Stomach (tissue), 9 donors: ENCODE results near the gene OCLN. TPM values are rescaled to one million over a fixed set of nuclear protein-coding genes. Genes with fewer than 3 reads are reported as not detected.
A peak's percentile ranks its signal among the peaks of the same experiment; 100 is the strongest.

Experiments
- DNase-seq, 2 donors: peaks; one replicate each; pipeline versions ENCODE4 v3.0.0 to v3.0.0-alpha.2; 2013 to 2019
- H3K27ac ChIP-seq, 5 donors: fragments of 200-600 bp in 4 of 5; sonication (generic) in 4 of 5; one replicate each; pipeline ENCODE4 v1.5.1; 2013 to 2019; ENCODE audit warnings: mild to moderate bottlenecking in 1 of 5, moderate library complexity in 1 of 5
- H3K27me3 ChIP-seq, 3 donors: fragments of 200-600 bp; sonication (generic); one replicate each; pipeline ENCODE4 v1.5.1; 2017 to 2019; ENCODE audit warnings: mixed run types in 1 of 3
- H3K36me3 ChIP-seq, 4 donors: fragments of 200-600 bp; sonication (generic); 1 replicate in 3 of 4; 2 replicates in 1 of 4; pipeline ENCODE4 v1.5.1; 2016 to 2019
- H3K4me1 ChIP-seq, 4 donors: fragments of 200-600 bp; sonication (generic); one replicate each; pipeline ENCODE4 v1.5.1; 2016 to 2019
- H3K4me3 ChIP-seq, 4 donors: fragments of 200-600 bp; sonication (generic) in 3 of 4; one replicate each; pipeline ENCODE4 v1.5.1; 2016 to 2019; ENCODE audit warnings: mild to moderate bottlenecking in 1 of 4
- H3K9me3 ChIP-seq, 4 donors: fragments of 200-600 bp; sonication (generic); one replicate each; pipeline ENCODE4 v1.5.1; 2016 to 2019
- CTCF ChIP-seq, 7 experiments: fragments of 450-650 bp in 4 of 7; fragments of 200-600 bp in 3 of 7; sonication (generic) in 3 of 7; IDR thresholded peaks; one replicate each; pipeline ENCODE4 v1.5.1; 2016 to 2019; ENCODE audit warnings: antibody characterized with exemption in 7 of 7, control low read depth in 2 of 7, mild to moderate bottlenecking in 1 of 7
- EP300 ChIP-seq: sonication (generic); formaldehyde crosslinking; IDR thresholded peaks from one replicate; pipeline ENCODE4 v1.6.1; 2017; ENCODE audit warnings: antibody characterized with exemption
- POLR2A ChIP-seq, 4 donors: fragments of 450-650 bp; IDR thresholded peaks; one replicate each; pipeline ENCODE4 v1.6.1; 2016; ENCODE audit warnings: antibody characterized with exemption in 4 of 4, control low read depth in 2 of 4, mild to moderate bottlenecking in 1 of 4, moderate library complexity in 1 of 4
- POLR2AphosphoS5 ChIP-seq, 3 donors: sonication (generic); formaldehyde crosslinking; IDR thresholded peaks; one replicate each; pipeline ENCODE4 v1.6.1; 2016; ENCODE audit warnings: antibody characterized with exemption in 3 of 3
- WGBS, 5 donors: extraction: QIAGEN DNeasy Blood & Tissue Kit in 3 of 5; methylation state at CpG; one replicate each; pipeline versions ENCODE4 v1.1.5 to v1.1.7; 2013 to 2018; 5-methylcytosine and 5-hydroxymethylcytosine counted together
- intact Hi-C: fragments of 100-400 bp; cut with DNase I; formaldehyde crosslinking; loops from one replicate; pipeline ENCODE4 v1.15.1; 2023; ENCODE audit warnings: low total_unique reads
- polyA plus RNA-seq, 3 donors: library from polyadenylated mRNA; stranded (reverse); fragments of 200-250 nt; gene quantifications; one replicate each; pipeline ENCODE4 v1.2.3, GENCODE V29; 2013
- total RNA-seq, 5 donors: library from RNA; depleted of rRNA; stranded (reverse); fragments of >200 nt; gene quantifications; one replicate each; pipeline versions ENCODE4 v1.1.0 to v1.2.3, GENCODE V29; 2014 to 2016
- donor health status: healthy with polysubstance abuse.
- donor health status: Bipolar disorder and iron deficiency.
- donor health status: healthy.

Gene OCLN
- total and polyA plus RNA-seq, 8 donors, result 4.4 to 81.9 (median 25.0) TPM

GRCh38 chr5:69502767-69503488 lies 10.3 kb downstream of the OCLN start:
- intact Hi-C loops, result no loop called here
- WGBS, 5 donors, result 46 to 61% (median 53%) methylated on average over 7 of the region's 7 CpGs
- TF ChIP-seq POLR2A (IDR thresholded peaks at IDR 0.05), result no peak
- TF ChIP-seq CTCF (IDR thresholded peaks at IDR 0.05), result no peak
- no peak for TF ChIP-seq EP300
- no peak for TF ChIP-seq POLR2AphosphoS5 (IDR thresholded peaks at IDR 0.05)
- peaks cover 0 to 23% (median 0%) of the 10 kb centered on the region in 3 donors for H3K27me3 ChIP-seq
- H3K4me3 ChIP-seq, result no peak overlapping the region
- no peak for DNase-seq
- peak overlapping the region; percentile 61 to 74 (median 68) for H3K27ac ChIP-seq
- H3K9me3 ChIP-seq, result no peaks in the 10 kb centered on the region
- peaks cover 0 to 29% (median 14%) of the 10 kb centered on the region in 4 donors for H3K36me3 ChIP-seq
- H3K4me1 ChIP-seq, result peaks cover 17 to 52% (median 34%) of the 10 kb centered on the region in 4 donors

- intact Hi-C loops, result no loop called here
- DNase-seq, result no peak
- 61 to 80% (median 77%) methylated on average over 2 of the region's 2 CpGs for WGBS, 5 donors
- Histone ChIP-seq H3K9me3 (no peaks in the 10 kb centered on the region), H3K36me3 (peaks cover 0 to 33% (median 15%) of the 10 kb centered on the region in 4 donors), H3K27me3 (peaks cover 0 to 19% (median 0%) of the 10 kb centered on the region in 3 donors), H3K4me1 (peaks cover 17 to 47% (median 30%) of the 10 kb centered on the region in 4 donors), H3K27ac (no peak overlapping the region), H3K4me3 (no peak overlapping the region)
- TF ChIP-seq CTCF (IDR thresholded peaks at IDR 0.05), result no peak
- TF ChIP-seq POLR2AphosphoS5 (IDR thresholded peaks at IDR 0.05), result no peak
- TF ChIP-seq EP300, result no peak
- no peak for TF ChIP-seq POLR2A (IDR thresholded peaks at IDR 0.05)
These were observed 11.4 kb downstream of the OCLN start for GRCh38 chr5:69504036-69504435.

- DNase-seq, result no peak
These were observed 12.7 kb downstream of the OCLN start for GRCh38 chr5:69505306-69505705.

GRCh38 chr5:69509212-69509611 lies 16.6 kb downstream of the OCLN start:
- Histone ChIP-seq H3K36me3 (peaks cover 0 to 51% (median 22%) of the 10 kb centered on the region in 4 donors), H3K27me3 (no peaks in the 10 kb centered on the region), H3K27ac (no peak overlapping the region), H3K9me3 (no peaks in the 10 kb centered on the region), H3K4me1 (peaks cover 4 to 24% (median 10%) of the 10 kb centered on the region in 4 donors), H3K4me3 (no peak overlapping the region)
- TF ChIP-seq EP300 (no peak), POLR2AphosphoS5 (IDR thresholded peaks at IDR 0.05) (no peak), CTCF (IDR thresholded peaks at IDR 0.05) (no peak), POLR2A (IDR thresholded peaks at IDR 0.05) (no peak)
- WGBS, 5 donors, result 90 to 95% (median 93%) methylated on average over 6 of the region's 6 CpGs
- intact Hi-C loops, result no loop called here
- no peak for DNase-seq

More at GRCh38 chr5:69505306-69505705, 12.7 kb downstream of the OCLN start:
- peaks cover 9 to 43% (median 26%) of the 10 kb centered on the region in 4 donors for H3K4me1 ChIP-seq
- WGBS, 5 donors, result 84 to 98% (median 92%) methylated on average over 1 of the region's 1 CpG
- H3K27me3 ChIP-seq, result peaks cover 0 to 13% (median 0%) of the 10 kb centered on the region in 3 donors
- H3K9me3 ChIP-seq, result no peaks in the 10 kb centered on the region
- no peak overlapping the region for H3K27ac ChIP-seq
- intact Hi-C loops, result no loop called here
- no peak overlapping the region for H3K4me3 ChIP-seq
- peaks cover 0 to 46% (median 22%) of the 10 kb centered on the region in 4 donors for H3K36me3 ChIP-seq
- TF ChIP-seq EP300 (no peak), POLR2A (IDR thresholded peaks at IDR 0.05) (no peak), CTCF (IDR thresholded peaks at IDR 0.05) (no peak), POLR2AphosphoS5 (IDR thresholded peaks at IDR 0.05) (no peak)
